HG02759 (cell line): ENCODE results near the gene PPP1R26.

Source experiments
- ATAC-seq: cut with Tn5 transposase; IDR thresholded peaks from one replicate; pipeline ENCODE4 v1.9.1; 2021; ENCODE audit warnings: mild to moderate bottlenecking, moderate library complexity; ENCODE audit not compliant: unreplicated experiment

PPP1R26 gene

DNA sequence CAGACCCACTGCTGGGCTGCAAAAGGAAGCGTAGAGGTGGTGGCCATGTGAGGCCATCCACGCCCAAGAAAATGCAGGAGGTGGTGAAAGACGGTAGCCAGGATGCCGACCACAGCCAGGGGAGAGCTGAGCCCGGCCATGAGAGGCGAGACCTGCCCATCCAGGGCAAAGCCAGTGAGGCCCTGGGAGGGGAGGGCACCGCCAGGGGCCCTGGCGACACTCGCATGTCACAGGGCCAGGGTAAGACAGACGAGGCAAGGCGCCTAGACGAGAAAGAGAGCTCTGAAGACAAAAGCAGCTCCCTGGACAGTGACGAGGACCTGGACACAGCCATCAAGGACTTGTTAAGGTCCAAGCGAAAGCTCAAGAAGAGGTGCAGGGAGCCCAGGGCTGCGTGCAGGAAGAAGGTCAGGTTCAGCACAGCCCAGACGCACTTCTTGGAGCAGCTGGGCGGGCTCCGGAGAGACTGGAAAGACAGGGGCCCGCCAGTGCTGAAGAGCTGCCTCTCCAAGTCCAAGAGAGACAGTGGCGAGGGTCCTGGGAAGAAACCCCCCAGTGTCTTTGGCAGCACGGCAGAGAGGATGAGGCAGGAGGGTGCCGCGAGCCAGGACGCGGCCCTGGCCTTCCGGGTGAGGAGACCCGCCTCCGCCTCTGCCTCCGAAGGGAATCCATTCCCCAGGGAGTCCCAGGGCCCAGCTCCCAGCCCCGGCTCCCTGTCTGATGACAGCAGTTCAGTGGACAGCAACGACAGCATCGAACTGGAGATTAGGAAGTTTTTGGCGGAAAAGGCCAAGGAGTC, 6.9 kb downstream of the PPP1R26 start:
- no peak for ATAC-seq

DNA sequence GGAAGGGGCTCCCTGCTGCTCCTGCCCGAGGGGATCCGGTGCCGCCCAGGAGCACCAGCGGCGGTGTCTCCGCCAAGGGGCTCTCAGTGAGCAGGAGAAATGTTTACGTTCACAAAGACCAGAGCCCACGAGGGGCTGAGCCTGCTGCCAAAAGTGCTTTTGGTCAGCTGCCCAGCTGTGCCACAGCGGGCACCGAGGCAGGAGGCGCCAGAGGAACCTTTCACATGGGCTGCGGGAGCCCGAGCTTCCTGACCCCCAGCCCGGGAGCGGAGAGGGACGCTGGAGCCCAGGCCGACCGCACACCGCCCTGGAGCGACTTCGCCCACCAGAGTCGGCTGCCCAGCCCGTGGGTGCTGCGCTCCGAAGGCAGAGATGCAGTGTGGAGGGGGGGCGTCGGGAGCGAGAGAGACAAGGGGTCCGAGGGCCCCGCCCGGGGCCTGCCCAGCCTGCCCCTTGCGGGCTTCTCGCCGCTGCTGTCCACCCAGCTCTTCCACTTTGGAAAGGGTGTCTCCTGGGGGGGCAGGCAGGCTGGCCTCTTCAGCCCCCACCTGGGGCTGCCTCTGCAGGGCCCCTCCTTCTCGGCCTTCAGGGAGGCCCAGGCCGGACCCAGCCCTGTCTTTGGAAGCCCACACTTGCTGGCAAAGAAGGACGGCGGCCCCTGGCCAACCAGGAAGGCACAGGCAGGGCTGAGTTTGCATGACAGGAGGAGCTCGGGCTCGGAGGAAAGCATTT, 7.9 kb downstream of the PPP1R26 start:
- ATAC-seq, result no peak

GRCh38 chr9:135488013-135488330, 8.4 kb downstream of the PPP1R26 start:
- ATAC-seq, result no peak

GRCh38 chr9:135488527-135488926, 8.9 kb downstream of the PPP1R26 start:
- ATAC-seq, result no peak

- no peak for ATAC-seq
Observed at GRCh38 chr9:135489188-135489906, 9.8 kb downstream of the PPP1R26 start.

GRCh38 chr9:135490166-135490870, 10.7 kb downstream of the PPP1R26 start:
- ATAC-seq, result no peak

- ATAC-seq, result no peak
Observed at GRCh38 chr9:135490980-135491464, 11.4 kb downstream of the PPP1R26 start.

GRCh38 chr9:135491764-135492163, 12.2 kb downstream of the PPP1R26 start:
- no peak for ATAC-seq

GRCh38 chr9:135492886-135493669, 13.5 kb downstream of the PPP1R26 start:
- no peak for ATAC-seq

DNA sequence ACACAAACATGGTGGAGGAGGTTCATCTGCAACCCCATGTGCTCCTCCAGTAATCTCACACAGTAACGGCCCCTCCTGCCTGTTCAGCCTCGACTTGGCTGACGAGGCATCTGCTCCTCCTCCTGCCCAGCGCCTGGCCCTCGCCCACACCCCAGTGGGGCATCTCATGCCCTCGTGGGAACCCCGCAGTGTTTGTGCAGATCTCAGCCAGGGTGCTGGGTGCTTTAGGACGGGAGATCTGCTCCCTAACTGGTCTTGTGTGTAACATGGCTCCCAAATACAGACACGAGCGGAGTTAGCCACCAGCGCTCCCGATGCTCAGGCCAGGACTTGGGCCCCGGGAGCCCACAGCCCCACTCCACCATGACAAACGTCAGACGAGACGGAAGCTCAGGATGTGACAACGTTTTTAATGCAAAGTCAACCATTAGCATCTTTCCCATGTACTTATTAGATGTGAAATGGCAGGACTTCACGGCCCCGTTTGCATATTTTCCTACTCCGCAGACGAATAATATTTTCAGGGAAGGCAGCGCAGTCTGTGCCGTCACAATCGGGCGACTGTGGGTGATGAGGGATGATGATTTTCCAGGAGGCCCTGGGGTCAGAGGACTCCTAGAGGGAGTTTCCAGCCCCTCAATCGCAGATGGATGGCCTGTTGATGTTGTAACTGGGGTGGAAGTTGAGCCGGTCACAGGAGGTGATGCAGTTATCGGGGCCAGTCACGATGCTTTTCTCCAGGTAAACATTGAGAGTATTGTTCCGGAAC, 15.4 kb downstream of the PPP1R26 start:
- no peak for ATAC-seq

GRCh38 chr9:135498381-135499126, 19.0 kb downstream of the PPP1R26 start:
- ATAC-seq, result no peak

- peak; percentile 50 for ATAC-seq
Observed at GRCh38 chr9:135499326-135500070, 19.9 kb downstream of the PPP1R26 start.

DNA sequence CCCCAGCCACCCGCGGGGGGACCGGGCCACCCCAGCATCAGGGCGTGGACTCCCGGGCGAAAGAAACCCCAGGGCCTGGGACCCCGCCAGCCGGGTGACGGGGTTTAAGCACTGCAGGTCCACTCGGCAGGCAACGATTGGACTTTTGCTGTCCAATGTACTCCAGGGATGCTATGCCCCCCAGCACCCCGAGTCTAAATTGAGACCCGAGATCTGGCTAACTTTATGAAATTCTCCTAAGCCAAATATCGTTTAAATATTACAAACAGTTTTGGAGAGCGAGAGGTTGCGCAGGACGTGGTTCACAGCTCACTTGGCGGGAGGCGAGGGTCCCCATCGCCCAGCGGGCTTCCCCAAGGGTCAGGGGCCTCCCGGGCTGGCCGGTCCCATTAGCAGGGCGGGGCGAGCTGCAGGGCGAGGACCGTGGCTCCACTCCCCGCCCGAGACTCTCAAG, 20.5 kb downstream of the PPP1R26 start:
- peak; percentile 1 for ATAC-seq

DNA sequence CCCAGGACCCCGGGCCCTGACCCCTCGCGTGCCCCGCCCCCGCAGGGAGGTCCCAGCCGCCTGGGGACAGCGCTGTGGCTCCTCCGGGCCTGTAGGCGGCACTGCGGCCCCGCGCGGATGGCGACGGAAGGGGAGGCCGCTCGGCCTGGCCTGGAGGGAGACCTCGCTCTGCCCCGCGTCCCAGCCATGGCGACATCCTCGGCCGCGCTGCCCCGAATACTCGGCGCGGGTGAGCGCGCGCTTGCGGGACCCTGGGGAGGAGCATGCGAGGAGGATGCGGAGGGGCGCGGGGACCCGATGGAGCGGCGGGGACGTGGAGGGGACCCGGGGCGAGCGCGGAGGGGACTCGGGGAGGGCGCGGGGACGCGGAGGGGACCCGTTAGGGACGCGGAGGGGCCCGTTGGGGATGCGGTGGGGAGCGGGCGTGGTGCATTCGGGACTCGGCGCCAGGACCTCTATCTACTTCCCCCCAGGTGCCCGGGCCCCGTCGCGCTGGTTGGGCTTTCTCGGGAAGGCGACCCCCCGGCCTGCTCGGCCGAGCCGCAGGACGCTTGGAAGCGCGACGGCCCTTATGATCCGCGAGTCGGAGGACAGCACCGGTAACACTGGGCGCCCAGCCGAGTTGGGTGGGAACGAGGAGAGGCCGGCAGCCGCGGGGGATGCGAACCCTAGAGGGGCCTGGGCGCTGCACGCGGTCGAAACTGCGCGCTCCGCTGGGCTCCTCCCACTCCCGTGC, 21.1 kb downstream of the PPP1R26 start, which contains the start of gene MRPS2:
Gene MRPS2 (plus strand): TSS at position 158 of the 736 bp plus-strand sequence. CDS start 29 bp downstream, at position 187.
- ATAC-seq, result peak; percentile 90

GRCh38 chr9:135501261-135502167, 21.9 kb downstream of the PPP1R26 start:
- ATAC-seq, result no peak
